GM19193 (cell line): Measurements from ENCODE around the gene ADAMTS5.

Source experiments
- POLR2A ChIP-seq: IDR thresholded peaks from 4 replicates; pipeline ENCODE4 v1.6.1; 2011; ENCODE audit not compliant: insufficient read depth, insufficient read length; ENCODE audit errors: extremely low read depth

The ADAMTS5 gene

DNA sequence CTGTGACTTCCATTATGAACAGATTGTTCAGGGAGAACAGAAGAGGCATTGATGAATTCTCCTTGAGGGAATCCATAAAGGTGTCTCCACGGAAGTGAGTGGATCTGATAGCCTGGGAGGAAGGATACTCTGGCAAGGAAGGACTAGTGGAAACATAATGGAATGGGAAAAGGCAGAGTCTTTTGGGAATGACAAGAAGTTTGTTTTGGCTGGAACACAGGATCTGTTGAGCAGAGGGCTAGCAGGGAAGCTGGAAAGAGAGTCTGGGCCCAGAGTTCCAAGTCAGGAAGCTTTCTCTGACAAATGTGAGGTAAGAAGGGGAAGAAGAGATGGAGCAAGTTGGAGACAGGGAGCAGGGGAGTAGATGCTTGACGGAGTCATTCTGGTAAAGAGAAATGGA, 8.1 kb downstream of the ADAMTS5 start:
- no peak for TF ChIP-seq POLR2A

DNA sequence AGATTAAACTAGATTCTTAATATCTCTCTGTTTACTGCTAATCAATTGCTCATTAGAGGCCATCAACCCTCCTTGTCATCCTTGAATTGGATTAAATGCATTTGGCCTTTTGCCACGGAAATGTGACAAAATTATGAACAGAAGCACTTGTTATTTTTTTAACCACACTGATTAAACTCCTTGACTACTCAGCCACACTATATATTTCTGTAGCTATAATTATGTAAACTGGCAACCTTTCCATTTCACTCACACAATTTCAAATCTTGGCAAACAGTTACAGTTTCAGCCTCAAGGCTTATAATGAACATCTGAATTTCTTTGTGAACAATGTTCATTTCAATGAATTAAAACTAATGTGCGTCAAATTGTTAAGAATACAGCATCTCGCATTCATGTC, 10.1 kb downstream of the ADAMTS5 start:
- no peak for TF ChIP-seq POLR2A

DNA sequence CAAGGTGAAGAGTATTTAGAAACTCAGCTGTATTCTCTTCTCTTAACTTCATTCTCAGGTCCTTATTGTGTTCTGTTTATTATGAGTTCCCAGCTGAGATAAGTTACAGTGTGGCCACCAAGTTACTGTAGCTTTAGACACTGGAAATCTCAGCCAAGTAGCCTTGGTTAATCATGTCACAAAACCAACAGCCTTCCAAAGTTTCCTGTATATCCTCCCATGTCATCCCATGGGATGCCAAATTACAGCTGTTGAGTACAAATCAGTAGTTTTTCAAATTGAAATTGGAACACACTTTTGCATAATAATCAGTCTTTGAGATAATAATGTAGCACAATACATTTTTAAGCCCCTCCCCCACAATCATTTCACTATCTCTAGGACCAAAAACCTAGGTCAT, 10.7 kb downstream of the ADAMTS5 start:
- no peak for TF ChIP-seq POLR2A

DNA sequence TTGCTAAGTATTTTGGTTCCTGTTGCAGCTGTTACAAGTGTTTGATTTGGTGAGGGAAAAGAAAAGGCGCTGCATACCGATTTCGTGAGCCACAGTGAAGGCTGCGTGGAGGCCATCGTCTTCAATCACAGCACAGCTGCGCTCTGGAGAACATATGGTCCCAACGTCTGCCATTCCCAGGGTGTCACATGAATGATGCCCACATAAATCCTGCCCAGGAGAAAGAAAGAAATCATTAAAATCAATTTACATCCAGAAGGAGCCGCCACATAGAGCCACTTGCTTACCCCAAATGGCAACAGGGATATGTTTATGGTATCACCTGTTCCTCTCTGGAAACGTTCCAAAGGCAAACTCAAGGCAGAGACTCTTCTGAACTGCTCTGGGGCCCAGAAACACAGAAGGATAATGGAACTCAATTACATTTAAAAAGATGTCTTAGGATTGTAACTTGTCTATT, 12.2 kb downstream of the ADAMTS5 start:
- no peak for TF ChIP-seq POLR2A

DNA sequence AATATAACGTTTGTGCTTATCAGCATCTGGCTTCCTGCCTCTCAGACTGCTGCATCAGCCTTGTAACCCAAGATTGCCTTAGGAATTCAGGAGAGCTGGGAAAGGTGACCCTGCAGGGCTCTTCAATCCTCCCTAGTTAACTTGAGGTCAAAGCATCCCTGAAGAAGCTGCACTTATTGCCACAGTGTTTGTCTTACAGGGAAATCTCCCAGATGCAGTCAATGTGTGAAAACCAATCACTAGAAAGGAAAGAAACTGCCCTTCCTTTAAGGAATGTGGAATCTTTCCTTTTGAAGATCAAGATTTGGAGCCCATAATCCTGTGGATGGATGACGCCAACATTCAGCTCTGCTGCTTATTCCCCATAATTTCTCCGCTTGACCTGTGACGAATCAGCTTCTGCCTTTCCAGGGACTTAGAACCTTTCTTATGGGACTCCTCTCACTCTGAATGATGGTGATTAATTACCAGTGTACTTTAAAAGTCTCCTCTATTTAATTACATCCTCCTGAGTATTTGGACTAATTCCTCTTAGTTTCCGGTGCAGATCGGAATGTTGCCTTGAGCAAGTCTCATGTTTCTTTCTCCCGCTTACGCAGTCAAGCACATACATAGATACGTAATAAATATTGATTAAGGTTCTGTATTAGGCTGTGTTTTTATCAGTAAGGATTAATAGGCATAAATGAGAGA, 14.4 kb downstream of the ADAMTS5 start:
- no peak for TF ChIP-seq POLR2A

DNA sequence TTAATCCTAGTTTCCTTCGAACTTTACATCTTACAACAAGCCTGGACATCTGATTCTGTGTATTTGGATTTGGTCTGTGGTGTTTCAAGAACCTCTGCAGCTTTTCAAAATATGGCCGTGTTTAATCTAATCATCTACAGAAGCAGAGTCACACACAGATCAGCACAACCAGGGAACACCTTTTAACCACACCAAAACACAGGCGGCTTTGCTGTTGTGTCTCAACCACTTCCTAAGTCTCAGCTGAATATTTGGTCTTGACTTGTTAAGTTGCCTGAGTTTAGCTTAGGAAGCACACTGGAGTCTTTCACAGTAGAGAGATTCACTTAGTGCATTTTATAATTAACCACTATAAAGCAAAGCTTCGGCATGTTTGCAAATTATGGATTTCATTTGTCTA, 17.1 kb downstream of the ADAMTS5 start:
- TF ChIP-seq POLR2A: no peak

DNA sequence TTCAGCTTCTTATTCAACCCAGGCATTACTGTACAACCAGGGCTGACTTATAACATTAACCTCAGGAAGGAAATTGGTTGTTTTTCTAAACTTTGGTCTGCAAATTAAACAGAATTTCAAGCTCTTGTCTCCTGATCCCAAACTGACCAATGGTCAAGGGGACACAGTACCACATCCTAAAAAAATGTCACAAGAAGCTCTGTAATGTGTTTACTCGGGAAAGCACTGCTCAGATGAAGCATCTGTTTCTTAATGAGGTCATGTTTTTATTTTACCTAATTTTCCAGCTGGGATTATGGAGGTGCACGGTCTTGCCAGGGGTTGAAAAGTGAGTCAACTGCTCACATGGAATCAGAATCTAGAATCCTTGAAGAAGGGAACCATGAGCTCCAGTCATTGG, 18.7 kb downstream of the ADAMTS5 start:
- no peak for TF ChIP-seq POLR2A

DNA sequence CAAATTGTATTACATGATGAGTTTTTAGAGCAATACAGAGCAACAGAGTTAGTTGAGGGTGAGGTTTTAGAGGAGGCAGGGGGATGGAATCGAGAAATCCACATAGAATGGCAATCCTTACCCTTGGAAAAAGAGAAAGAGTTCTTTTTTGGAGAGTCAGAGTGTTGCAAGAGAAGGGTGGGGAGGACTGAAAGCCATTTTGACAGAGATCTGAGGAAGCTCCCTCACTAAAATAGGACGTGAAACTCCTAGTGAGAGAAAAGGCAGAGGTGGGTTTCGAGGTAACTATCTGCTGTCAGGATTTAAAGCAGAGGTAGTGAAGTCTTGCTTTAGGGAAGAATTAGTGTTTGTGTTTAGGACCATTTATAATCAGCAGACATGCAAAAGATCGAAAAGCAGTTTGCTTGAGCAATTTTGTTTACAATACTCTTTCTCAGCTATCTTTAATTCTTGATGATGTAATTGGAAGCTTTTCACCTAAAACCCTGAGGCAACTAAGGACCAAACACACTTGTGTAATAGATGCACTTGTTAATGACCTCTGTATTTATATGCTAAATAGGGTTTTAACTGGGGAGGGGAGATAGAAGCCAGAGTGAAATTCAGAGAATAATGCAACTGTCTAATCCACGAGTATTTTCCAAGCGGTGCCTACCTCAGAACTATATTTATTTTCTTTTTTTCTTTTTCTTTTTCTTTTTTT, 20.0 kb downstream of the ADAMTS5 start:
- no peak for TF ChIP-seq POLR2A

DNA sequence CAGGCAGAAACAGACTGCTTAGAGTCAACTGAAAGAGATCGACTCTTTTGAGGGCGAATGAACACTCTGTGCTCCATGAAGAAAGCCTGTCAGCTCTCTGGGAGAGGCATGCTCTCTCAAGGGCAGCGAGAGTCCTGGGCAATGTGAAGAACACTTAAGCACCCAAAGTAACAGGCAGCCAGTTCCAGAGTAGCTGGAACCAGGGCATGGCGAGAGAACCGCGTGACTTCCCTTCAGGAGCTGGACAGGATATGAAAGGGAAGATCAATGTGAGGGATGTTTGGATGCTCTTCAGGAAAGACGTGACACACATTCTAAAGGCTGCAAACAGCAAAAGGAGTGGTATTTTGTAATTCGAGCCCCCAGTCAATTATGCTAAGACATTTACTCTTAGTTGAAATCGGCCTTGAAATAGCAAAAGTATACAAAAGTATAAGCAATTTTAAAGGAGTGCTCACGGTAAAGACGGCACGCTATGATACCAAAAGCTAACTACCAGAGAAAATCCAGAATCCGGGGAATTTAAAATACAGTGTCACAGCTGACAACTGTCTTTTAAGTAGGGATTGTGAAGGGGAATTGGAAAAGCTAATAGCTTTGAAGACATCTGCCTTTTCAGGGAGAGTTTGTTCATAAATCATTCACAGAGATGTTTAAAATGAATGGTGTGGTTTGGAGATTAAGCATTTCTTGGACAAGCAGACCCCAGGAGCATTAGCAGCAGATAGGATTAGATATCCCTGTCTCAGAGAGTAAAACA, 20.8 kb downstream of the ADAMTS5 start:
- TF ChIP-seq POLR2A: no peak

DNA sequence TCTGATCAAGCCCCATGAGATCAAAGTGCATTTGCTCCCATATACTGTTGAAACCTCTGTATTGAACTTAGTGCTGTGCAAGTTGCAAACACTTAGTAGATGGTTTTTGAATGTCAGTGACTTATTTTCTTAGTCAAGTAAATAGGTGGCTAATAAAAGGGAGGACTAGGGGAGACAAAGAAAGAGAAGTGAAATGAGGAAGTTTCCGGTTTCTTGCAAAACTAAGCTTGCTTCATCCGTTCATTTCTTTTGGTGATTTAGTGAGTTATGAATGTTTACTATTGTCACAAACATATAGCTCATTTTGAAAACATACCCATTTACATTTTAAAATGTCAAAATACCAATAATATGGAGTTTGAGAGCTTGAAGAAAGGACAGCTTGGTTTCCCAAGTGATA, 23.0 kb downstream of the ADAMTS5 start:
- TF ChIP-seq POLR2A: no peak

DNA sequence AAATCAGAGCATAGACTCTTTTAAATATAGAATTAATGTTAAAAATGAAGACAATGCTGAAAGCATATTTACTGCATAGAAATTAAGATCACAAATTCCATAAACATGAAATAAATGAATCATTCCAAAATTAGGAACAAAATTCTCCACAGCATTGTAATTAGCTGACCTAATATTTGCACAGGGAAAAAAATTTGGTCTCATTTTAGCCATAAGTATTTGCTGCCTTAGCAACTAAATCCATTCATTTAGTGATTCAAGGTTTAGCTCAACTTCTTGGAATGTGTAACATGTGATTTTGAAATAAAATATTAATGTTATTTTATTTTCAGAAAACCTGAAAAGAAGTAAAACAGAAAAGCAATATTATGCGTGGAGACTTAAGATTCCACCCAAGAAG, 25.5 kb downstream of the ADAMTS5 start:
- TF ChIP-seq POLR2A: no peak

DNA sequence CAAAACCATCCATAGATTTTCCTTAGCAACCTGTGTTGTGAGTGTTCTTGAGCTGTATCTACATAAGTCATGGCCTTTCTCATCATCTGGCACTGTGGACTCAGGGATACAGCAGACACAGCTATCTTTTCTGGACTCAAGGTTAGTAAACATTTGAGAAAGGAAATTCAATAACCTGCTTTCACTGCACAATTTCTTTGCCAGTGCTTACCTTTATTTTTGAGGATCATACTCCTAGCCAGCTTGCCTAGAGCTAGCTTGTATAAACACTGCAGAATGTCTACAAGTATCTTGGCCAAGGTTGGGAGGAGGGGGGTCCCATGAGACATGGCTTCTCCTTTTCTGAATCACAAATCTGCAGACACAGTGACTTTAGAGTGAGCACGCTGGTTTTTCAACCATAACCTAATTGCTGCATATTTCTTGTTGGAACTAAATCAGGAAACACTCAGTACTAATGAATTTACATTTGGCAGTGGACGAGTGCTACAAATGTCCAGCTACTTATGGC, 27.2 kb downstream of the ADAMTS5 start:
- TF ChIP-seq POLR2A: no peak

DNA sequence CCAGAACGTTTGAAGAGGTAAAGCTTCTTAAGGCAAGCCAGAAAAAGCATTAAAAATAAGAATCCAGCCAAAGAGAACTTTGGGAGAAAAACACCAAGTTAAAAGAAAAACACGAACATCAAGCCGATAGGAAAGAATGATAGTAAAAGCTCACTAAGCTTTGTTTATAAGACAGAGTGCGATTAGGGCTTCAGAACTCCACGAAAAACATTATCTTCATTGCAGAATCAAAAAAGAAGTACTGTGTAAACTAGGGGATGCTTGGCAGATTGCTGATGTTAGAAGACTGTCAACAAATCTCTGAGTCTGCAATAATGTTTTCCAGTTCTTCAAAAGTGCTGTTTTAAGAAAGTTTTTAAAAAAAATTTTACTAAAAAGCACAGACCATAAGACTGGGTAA, 30.2 kb downstream of the ADAMTS5 start:
- no peak for TF ChIP-seq POLR2A

DNA sequence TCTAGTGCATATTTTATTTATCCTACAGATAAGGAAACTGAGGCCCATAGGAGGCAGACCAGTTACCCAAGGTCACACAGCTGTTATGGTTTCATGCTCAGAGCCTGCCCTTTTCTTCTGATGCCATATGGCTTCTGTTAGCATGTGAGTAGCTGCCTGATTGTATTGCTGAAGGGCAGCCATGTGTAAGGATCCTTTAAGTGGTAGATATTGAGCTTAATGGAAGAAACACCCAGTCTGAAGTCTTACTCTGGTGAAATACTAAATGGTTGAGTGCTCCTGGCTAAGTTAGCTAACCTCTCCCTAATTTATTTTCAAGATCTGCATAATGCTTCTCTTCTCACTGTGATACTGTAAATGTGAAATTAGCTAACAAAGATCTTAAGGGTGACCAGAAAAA, 30.9 kb downstream of the ADAMTS5 start:
- TF ChIP-seq POLR2A: no peak

DNA sequence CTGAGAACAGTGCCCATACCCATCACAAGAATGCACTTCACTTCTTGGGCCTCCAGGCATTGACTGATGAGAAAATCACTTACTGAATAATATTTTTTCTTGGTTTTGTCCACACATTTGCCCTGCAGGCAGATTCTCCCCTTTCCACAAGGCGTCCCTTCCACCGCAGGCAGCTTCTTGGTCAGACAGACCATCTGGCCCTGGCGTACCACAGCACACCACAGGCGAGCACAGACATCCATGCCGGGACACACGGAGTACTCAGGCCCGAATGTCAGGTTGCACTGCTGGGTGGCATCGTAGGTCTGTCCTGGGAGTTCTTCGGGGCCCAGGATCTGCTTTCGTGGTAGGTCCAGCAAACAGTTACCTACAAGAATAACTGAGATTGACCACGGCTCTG, 32.5 kb downstream of the ADAMTS5 start:
- no peak for TF ChIP-seq POLR2A
